HS-27A (cell line): ENCODE measurements around the gene SPANXA1.
"Not testable (repeated sequence)": the region's sequence is repeated elsewhere in the genome, so short reads cannot be mapped to it uniquely, and the experiment has no call there.

Source experiments
- DNase-seq: peaks from one replicate; pipeline ENCODE4 v3.0.0-alpha.2; 2012; ENCODE audit warnings: low read depth, missing footprints

Gene SPANXA1, protein sequence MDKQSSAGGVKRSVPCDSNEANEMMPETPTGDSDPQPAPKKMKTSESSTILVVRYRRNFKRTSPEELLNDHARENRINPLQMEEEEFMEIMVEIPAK

DNA sequence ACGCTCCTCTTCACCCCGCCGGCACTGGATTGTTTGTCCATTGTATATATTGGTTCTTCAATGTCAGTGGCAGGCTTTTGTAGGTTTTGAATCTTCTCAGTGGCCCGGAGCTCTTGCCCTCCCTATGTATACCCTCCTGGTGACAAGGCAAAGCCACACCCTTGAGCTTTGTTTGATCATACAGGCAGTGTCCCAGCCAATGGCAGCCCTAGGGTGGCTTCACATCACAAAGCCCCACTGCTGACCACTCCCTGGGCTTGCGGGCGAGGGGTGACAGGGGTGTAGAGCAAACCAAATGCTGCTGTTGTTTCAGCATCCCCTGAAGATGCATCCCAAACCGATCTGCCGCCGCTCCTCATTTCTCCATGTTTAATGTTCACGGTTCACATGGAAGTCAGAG lies at the start of gene SPANXA1:
Gene SPANXA1 (minus strand): TSS at position 101 of the 400 bp plus-strand sequence. CDS start 60 bp downstream, at position 41.
- DNase-seq, result not testable (repeated sequence)

DNA sequence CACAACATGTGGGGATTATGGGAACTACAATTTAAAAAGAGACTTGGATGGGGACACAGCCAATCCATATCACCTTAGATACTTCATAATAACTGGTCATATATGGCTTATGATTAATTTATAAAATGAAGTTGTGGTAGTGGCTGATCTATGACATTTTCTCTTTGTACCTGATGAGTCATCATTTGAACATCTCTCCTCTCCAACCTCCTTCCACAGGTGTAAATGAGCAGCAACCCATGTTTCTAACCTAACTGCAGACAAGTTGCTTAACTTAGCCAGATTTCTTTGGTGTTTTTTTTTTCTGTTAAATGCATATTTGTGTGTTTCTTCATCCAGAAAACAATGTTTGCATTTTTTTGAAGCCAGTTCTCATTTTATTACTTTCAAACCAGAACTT lies 47.6 kb upstream of the SPANXA1 start:
- no peak for DNase-seq

DNA sequence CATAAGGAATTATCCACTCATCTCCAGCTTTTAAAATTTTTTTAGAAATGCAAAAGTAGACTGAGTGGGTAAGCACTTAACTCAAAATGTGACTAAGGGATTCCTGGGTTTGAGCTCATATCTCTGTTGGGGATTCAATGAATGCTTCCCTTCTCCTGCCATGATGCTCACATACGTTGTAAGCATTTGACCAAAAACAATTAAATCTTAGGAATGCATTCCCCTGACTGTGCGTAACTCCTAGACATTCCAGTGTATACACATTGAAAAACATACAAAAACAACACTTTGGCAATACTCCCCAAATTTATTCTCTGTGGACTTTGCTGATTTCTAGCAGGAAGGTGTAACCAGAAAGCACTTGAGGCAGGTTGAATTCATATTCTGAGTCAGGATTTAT lies 34.8 kb upstream of the SPANXA1 start:
- no peak for DNase-seq

DNA sequence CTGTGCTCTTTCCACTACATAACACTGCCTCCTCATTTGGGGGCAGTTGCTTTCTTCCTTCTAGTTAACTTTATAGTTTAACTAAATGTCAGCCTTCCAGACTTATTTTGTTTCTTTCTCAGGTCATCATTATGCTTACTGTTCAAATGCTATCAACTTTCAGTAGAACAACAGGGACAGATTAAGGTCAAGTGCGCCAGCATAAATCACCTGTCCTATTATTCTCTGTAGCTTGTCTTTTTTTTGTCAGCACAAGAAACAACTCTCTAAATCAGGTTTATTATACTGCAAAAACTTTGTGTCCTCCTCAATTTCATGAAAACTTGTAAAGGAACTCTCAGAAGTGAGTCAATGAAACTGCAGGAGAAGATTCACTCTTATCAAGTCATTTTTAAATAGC lies 24.6 kb upstream of the SPANXA1 start:
- DNase-seq, result no peak

DNA sequence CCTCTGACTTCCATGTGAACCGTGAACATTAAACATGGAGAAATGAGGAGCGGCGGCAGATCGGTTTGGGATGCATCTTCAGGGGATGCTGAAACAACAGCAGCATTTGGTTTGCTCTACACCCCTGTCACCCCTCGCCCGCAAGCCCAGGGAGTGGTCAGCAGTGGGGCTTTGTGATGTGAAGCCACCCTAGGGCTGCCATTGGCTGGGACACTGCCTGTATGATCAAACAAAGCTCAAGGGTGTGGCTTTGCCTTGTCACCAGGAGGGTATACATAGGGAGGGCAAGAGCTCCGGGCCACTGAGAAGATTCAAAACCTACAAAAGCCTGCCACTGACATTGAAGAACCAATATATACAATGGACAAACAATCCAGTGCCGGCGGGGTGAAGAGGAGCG lies 4.9 kb upstream of the SPANXA1 start, which contains the start of gene SPANXA2:
Gene SPANXA2 (plus strand): TSS at position 301 of the 400 bp plus-strand sequence. CDS start 60 bp downstream, at position 361.
- DNase-seq, result not testable (repeated sequence)

DNA sequence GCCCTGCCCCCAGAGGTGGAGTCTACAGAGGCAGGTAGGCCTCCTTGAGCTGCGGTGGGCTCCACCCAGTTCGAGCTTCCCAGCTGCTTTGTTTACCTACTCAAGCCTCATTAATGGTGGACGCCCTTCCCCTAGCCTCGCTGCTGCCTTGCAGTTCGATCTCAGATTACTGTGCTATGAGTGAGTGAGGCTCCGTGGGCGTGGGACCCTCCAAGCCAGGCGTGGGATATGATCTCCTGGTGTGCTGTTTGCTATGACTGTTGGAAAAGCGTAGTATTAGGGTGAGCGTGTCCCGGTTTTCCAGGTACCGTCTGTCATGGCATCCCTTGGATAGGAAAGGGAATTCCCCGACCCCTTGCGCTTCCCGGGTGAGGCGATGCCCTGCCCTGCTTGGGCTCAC lies 42.0 kb downstream of the SPANXA1 start:
- DNase-seq, result not testable (repeated sequence)
